Colonic mucosa (tissue), 4 donors: Measurements from ENCODE around the gene SMOC1. TPM values are rescaled to one million over a fixed set of nuclear protein-coding genes. Genes with fewer than 3 reads are reported as not detected.

Experiments
- DNase-seq: peaks from one replicate; pipeline ENCODE4 v3.0.0-alpha.2; 2020
- H3K27ac ChIP-seq: fragments of 200-600 bp; one replicate; pipeline ENCODE4 v1.8.0; 2021
- H3K27me3 ChIP-seq: fragments of 200-600 bp; one replicate; pipeline ENCODE4 v1.8.0; 2021
- H3K36me3 ChIP-seq: fragments of 200-600 bp; one replicate; pipeline ENCODE4 v1.8.0; 2021
- H3K4me1 ChIP-seq: fragments of 200-600 bp; one replicate; pipeline ENCODE4 v1.8.0; 2021; ENCODE audit warnings: mild to moderate bottlenecking
- H3K4me3 ChIP-seq: fragments of 200-600 bp; one replicate; pipeline ENCODE4 v1.8.0; 2021
- H3K9ac ChIP-seq, 2 donors: one replicate each; pipeline ENCODE4 v1.7.0; 2013; ENCODE audit warnings: control low read depth in 2 of 2, low read depth in 2 of 2, low read length in 2 of 2
- H3K9me3 ChIP-seq: fragments of 200-600 bp; one replicate; pipeline ENCODE4 v1.8.0; 2021
- intact Hi-C: fragments of 100-400 bp; cut with DNase I; formaldehyde crosslinking; loops from one replicate; pipeline ENCODE4 v1.14.1; 2022
- total RNA-seq, 2 donors: library from RNA; stranded (reverse); fragmentation: NEBNext Ultra II Directional in 1 of 2; extraction: Animal tissue kit (Norgen Biotek cat#: 25700) in 1 of 2; gene quantifications; one replicate each; pipeline ENCODE4 v1.2.1, GENCODE V29; 2021
- TF ChIP-seq, protein P1 (sequence below): fragments of 200-600 bp; IDR thresholded peaks from one replicate; pipeline ENCODE4 v1.8.0; 2022; ENCODE audit warnings: antibody characterized with exemption, mild to moderate bottlenecking
- donor health status: healthy.
- donor health status: DM: no; HTN: no; CAD: no.
- donor health status: DM: no; HTN: no; CAD: no.

Gene SMOC1
- total RNA-seq, 2 donors from 2014 or later, result 0.50 to 0.67 TPM

DNA sequence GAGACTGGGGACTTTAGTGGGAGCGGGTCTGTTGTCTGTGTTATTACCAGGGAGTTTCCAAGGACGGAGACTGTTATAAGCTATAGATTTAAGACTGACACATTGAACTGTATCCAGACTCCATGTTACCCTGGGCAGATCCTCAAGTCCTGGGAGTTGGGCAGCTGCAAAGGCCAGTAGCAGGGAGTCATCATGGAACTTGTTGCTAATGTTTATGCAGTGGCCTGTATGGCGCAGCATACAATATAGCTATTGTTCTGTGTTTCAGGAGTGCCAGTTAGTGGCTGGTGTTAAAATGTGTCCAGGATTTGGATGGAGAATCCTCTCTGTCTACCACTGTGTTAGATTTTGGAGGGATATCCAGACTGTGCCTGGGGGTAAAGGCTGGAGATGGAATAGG lies 31.7 kb downstream of the SMOC1 start:
- TF ChIP-seq, protein P1, sequence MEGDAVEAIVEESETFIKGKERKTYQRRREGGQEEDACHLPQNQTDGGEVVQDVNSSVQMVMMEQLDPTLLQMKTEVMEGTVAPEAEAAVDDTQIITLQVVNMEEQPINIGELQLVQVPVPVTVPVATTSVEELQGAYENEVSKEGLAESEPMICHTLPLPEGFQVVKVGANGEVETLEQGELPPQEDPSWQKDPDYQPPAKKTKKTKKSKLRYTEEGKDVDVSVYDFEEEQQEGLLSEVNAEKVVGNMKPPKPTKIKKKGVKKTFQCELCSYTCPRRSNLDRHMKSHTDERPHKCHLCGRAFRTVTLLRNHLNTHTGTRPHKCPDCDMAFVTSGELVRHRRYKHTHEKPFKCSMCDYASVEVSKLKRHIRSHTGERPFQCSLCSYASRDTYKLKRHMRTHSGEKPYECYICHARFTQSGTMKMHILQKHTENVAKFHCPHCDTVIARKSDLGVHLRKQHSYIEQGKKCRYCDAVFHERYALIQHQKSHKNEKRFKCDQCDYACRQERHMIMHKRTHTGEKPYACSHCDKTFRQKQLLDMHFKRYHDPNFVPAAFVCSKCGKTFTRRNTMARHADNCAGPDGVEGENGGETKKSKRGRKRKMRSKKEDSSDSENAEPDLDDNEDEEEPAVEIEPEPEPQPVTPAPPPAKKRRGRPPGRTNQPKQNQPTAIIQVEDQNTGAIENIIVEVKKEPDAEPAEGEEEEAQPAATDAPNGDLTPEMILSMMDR, result no peak

DNA sequence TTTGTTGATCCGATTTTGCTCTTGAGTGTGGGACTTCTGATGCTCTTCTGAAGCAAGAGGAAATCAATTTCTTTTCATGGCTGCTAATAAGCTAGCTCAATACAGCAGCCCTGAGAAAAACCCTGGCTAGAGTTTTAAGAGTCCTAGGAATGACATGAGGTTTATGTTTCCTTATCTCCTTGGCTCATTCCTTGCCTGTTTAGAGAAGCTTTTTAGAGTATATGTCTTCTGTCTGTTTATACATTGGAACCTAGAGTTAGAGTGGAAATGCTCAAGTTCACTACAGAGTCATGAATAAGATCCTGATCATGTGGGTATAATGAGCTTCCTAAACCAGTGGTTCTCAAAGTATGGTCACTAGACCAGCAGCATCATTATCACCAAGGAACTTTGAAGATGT lies 34.5 kb downstream of the SMOC1 start:
- H3K4me1 ChIP-seq, result no peaks in the 10 kb centered on the region
- H3K27me3 ChIP-seq, result no peaks in the 10 kb centered on the region
- TF ChIP-seq, protein P1, result no peak
- H3K9me3 ChIP-seq, result no peaks in the 10 kb centered on the region
- no peaks in the 10 kb centered on the region for H3K36me3 ChIP-seq
- intact Hi-C loops, result no loop called here
- H3K27ac ChIP-seq, result no peak overlapping the region
- no peak overlapping the region for H3K9ac ChIP-seq
- DNase-seq, result no peak
- no peak overlapping the region for H3K4me3 ChIP-seq

More for the DNA sequence above, 31.7 kb downstream of the SMOC1 start:
- H3K36me3 ChIP-seq, result no peaks in the 10 kb centered on the region
- no peaks in the 10 kb centered on the region for H3K27me3 ChIP-seq
- intact Hi-C loops, result no loop called here
- H3K4me3 ChIP-seq, result no peak overlapping the region
- no peaks in the 10 kb centered on the region for H3K9me3 ChIP-seq
- no peaks in the 10 kb centered on the region for H3K4me1 ChIP-seq
- H3K27ac ChIP-seq, result no peak overlapping the region
- DNase-seq, result no peak
- H3K9ac ChIP-seq, result no peak overlapping the region

DNA sequence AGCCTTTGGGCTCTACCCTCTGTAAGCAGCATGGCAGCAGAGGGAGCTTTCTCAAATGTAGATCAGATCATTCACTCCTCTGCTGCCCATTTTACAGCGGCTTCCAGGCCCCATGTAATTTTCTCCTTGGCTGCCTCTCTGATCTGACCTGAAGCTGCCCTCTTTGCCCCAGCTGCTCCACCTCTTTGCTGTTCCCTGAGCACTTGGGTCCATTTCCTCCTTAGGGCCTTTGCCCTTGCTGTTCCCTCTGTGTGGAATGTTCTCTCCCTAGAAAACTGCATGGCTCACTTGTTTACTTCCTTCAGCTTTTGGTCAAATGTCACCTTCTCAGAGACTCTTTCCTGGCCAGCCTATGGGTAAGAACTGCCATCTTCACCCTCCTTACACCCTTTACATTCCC lies 37.2 kb downstream of the SMOC1 start:
- Histone ChIP-seq H3K27me3 (no peaks in the 10 kb centered on the region), H3K4me1 (no peaks in the 10 kb centered on the region), H3K27ac (no peak overlapping the region), H3K36me3 (no peaks in the 10 kb centered on the region), H3K9me3 (no peaks in the 10 kb centered on the region), H3K9ac (no peak overlapping the region), H3K4me3 (no peak overlapping the region)
- DNase-seq, result no peak
- TF ChIP-seq, protein P1, result no peak
- intact Hi-C loops, result no loop called here

DNA sequence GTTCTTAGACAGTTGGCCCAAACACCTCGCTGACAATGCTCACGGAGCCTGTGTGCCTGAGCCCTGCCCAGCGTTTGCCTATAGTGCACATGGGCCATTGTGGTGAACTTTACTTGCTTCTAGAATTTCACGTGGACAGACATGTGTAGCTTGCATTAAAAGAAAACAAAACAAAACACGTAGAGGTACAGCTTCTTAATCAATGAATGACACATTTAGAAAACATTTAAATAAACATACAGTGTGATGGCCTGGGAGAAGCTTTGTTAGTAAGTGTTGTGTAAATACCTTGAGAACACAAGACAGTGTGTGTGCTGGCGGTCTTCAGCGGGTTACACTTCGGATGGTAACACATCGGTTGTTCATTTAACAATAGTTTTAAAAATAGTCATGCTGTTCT lies 38.1 kb downstream of the SMOC1 start:
- no peak overlapping the region for H3K4me3 ChIP-seq
- H3K27ac ChIP-seq, result no peak overlapping the region
- no peak for DNase-seq
- intact Hi-C loops, result no loop called here
- H3K36me3 ChIP-seq, result no peaks in the 10 kb centered on the region
- no peaks in the 10 kb centered on the region for H3K4me1 ChIP-seq
- H3K9me3 ChIP-seq, result no peaks in the 10 kb centered on the region
- no peak overlapping the region for H3K9ac ChIP-seq
- no peaks in the 10 kb centered on the region for H3K27me3 ChIP-seq
- TF ChIP-seq, protein P1, result no peak

DNA sequence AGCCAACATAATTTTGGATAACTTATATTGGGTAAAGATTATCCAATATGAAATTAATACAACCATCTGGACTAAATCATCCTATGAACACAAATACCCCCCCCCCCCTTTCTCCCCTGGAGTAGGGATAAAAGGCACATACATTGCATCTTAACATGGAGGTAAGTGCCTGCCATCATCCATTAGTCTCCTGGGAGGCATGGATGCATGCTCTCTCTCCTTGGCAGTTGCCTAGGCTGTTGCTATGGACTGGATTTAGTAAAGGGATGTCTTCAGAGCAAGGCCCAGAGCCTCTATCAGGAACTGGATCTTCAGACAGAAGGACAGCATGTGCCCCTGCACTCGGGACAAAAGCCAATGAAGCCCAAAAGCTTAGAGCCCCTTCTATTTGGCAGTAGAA lies 40.6 kb downstream of the SMOC1 start:
- H3K9ac ChIP-seq, result no peak overlapping the region
- H3K36me3 ChIP-seq, result no peaks in the 10 kb centered on the region
- H3K4me1 ChIP-seq, result no peaks in the 10 kb centered on the region
- TF ChIP-seq, protein P1, result no peak
- no peak overlapping the region for H3K27ac ChIP-seq
- intact Hi-C loops, result no loop called here
- H3K4me3 ChIP-seq, result no peak overlapping the region
- no peaks in the 10 kb centered on the region for H3K27me3 ChIP-seq
- no peaks in the 10 kb centered on the region for H3K9me3 ChIP-seq
- no peak for DNase-seq

DNA sequence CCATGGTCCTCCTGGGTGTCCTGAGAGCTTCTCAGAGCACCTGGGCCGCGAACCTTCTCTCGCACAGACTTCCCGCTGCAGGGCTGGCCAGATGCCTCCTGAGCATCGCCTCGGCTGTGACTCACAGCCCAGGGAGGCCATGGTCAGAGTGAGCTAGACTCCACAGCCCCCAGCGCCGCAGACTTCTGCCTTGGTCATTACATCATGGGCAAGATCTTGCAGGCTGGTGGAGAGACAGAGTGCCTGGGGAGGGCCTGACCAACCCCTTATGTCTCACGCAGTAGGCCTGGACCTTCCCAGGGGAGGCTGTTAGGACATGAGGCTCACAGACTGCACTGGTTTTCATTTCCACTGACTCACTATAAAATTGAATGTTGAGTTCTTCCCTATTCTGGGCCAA lies 41.8 kb downstream of the SMOC1 start:
- TF ChIP-seq, protein P1, result no peak
- Histone ChIP-seq H3K4me3 (no peak overlapping the region), H3K9me3 (no peaks in the 10 kb centered on the region), H3K4me1 (no peaks in the 10 kb centered on the region), H3K27ac (no peak overlapping the region), H3K27me3 (no peaks in the 10 kb centered on the region), H3K9ac (no peak overlapping the region), H3K36me3 (no peaks in the 10 kb centered on the region)
- intact Hi-C loops, result no loop called here
- DNase-seq, result no peak
